Activated T-cell treated with anti-CD3 and anti-CD28 coated beads, Interleukin-2, amount 50 U/mL, for 4 hours (primary cell): ENCODE data around the gene ABCB11. TPM values are rescaled to one million over a fixed set of nuclear protein-coding genes. Genes with fewer than 3 reads are reported as not detected.
A peak's percentile ranks its signal among the peaks of the same experiment; 100 is the strongest.
"Not testable (repeated sequence)": the region's sequence is repeated elsewhere in the genome, so short reads cannot be mapped to it uniquely, and the experiment has no call there.

Experiments used
- ATAC-seq, 2 donors: fragments of 200-7000 bp; cut with Tn5 transposase; one replicate each; pipeline ENCODE4 v1.10.0; 2021
- DNase-seq: peaks from one replicate; pipeline ENCODE4 v3.0.0-alpha.2; 2020
- H3K27me3 Mint-ChIP-seq: one replicate; pipeline ENCODE4 v1.8.0; 2021; ENCODE audit warnings: low read depth, mixed read lengths
- H3K36me3 Mint-ChIP-seq: one replicate; pipeline ENCODE4 v1.8.0; 2022; ENCODE audit warnings: mixed read lengths; ENCODE audit not compliant: insufficient read depth
- H3K4me1 Mint-ChIP-seq: one replicate; pipeline ENCODE4 v1.8.0; 2021; ENCODE audit warnings: low read depth, mixed read lengths
- H3K4me3 Mint-ChIP-seq: one replicate; pipeline ENCODE4 v1.8.0; 2021; ENCODE audit warnings: mild to moderate bottlenecking, moderate library complexity, mixed read lengths
- H3K9me3 Mint-ChIP-seq: one replicate; pipeline ENCODE4 v1.8.0; 2021; ENCODE audit warnings: mixed read lengths
- total RNA-seq, 3 donors: library from RNA; stranded (reverse); gene quantifications; one replicate each; pipeline ENCODE4 v1.2.1, GENCODE V29; 2021

ABCB11 gene
- total RNA-seq, 3 donors from 2014 or later, result not detected

- H3K9me3 Mint-ChIP-seq, result peaks cover 22% of the 10 kb centered on the region
These were observed 23.5 kb upstream of the ABCB11 start for GRCh38 chr2:169054575-169054974.

GRCh38 chr2:169050476-169051240 is 19.5 kb upstream of the ABCB11 start:
- no peak overlapping the region for H3K4me3 Mint-ChIP-seq
- ATAC-seq (no peak), DNase-seq (no peak)
- peaks cover 2% of the 10 kb centered on the region for H3K36me3 Mint-ChIP-seq
- H3K4me1 Mint-ChIP-seq, result no peaks in the 10 kb centered on the region
- no peaks in the 10 kb centered on the region for H3K27me3 Mint-ChIP-seq
- H3K9me3 Mint-ChIP-seq, result peaks cover 13% of the 10 kb centered on the region

More at GRCh38 chr2:169054575-169054974, 23.5 kb upstream of the ABCB11 start:
- not testable (repeated sequence) for H3K4me1 Mint-ChIP-seq, ATAC-seq, H3K4me3 Mint-ChIP-seq, H3K36me3 Mint-ChIP-seq, H3K27me3 Mint-ChIP-seq, DNase-seq

GRCh38 chr2:169049142-169049541 is 18.0 kb upstream of the ABCB11 start:
- ATAC-seq (no peak), DNase-seq (no peak)
- H3K36me3 Mint-ChIP-seq, result no peaks in the 10 kb centered on the region

GRCh38 chr2:169047256-169048250 is 16.4 kb upstream of the ABCB11 start:
- H3K4me1 Mint-ChIP-seq, result no peaks in the 10 kb centered on the region
- no peak overlapping the region for H3K4me3 Mint-ChIP-seq
- H3K36me3 Mint-ChIP-seq, result no peaks in the 10 kb centered on the region
- DNase-seq, result no peak
- ATAC-seq, result no peak
- peaks cover 12% of the 10 kb centered on the region for H3K9me3 Mint-ChIP-seq
- H3K27me3 Mint-ChIP-seq, result peaks cover 2% of the 10 kb centered on the region

More at GRCh38 chr2:169049142-169049541, 18.0 kb upstream of the ABCB11 start:
- Mint-ChIP-seq H3K4me3 (no peak overlapping the region), H3K4me1 (no peaks in the 10 kb centered on the region), H3K9me3 (peaks cover under 1% of the 10 kb centered on the region), H3K27me3 (peaks cover 2% of the 10 kb centered on the region)

GRCh38 chr2:169046440-169047151 is 15.5 kb upstream of the ABCB11 start:
- peaks cover 21% of the 10 kb centered on the region for H3K9me3 Mint-ChIP-seq
- no peak for ATAC-seq

GRCh38 chr2:169042856-169043255 is 11.7 kb upstream of the ABCB11 start:
- no peak for ATAC-seq
- no peak overlapping the region for H3K4me3 Mint-ChIP-seq

More at GRCh38 chr2:169046440-169047151, 15.5 kb upstream of the ABCB11 start:
- H3K4me1 Mint-ChIP-seq, result no peaks in the 10 kb centered on the region
- peaks cover 2% of the 10 kb centered on the region for H3K27me3 Mint-ChIP-seq
- no peak for DNase-seq
- H3K4me3 Mint-ChIP-seq, result no peak overlapping the region
- no peaks in the 10 kb centered on the region for H3K36me3 Mint-ChIP-seq

GRCh38 chr2:169041594-169041993 is 10.5 kb upstream of the ABCB11 start:
- Mint-ChIP-seq H3K27me3 (peaks cover 2% of the 10 kb centered on the region), H3K36me3 (no peaks in the 10 kb centered on the region), H3K4me3 (no peak overlapping the region), H3K4me1 (peaks cover 6% of the 10 kb centered on the region), H3K9me3 (peaks cover 23% of the 10 kb centered on the region)
- DNase-seq, result no peak
- ATAC-seq, result no peak

More at GRCh38 chr2:169042856-169043255, 11.7 kb upstream of the ABCB11 start:
- Mint-ChIP-seq H3K9me3 (peaks cover 23% of the 10 kb centered on the region), H3K4me1 (peaks cover 4% of the 10 kb centered on the region), H3K27me3 (peaks cover 2% of the 10 kb centered on the region), H3K36me3 (no peaks in the 10 kb centered on the region)
- DNase-seq, result no peak

GRCh38 chr2:169039702-169040101 is 8.6 kb upstream of the ABCB11 start:
- H3K36me3 Mint-ChIP-seq, result no peaks in the 10 kb centered on the region

GRCh38 chr2:169038338-169038757 is 7.2 kb upstream of the ABCB11 start:
- H3K36me3 Mint-ChIP-seq, result no peaks in the 10 kb centered on the region
- H3K27me3 Mint-ChIP-seq, result no peaks in the 10 kb centered on the region
- peaks cover 21% of the 10 kb centered on the region for H3K9me3 Mint-ChIP-seq
- DNase-seq, result no peak
- H3K4me1 Mint-ChIP-seq, result peaks cover 13% of the 10 kb centered on the region
- ATAC-seq, result peak in 1 of 2 donors; percentile 54
- no peak overlapping the region for H3K4me3 Mint-ChIP-seq

More at GRCh38 chr2:169039702-169040101, 8.6 kb upstream of the ABCB11 start:
- H3K4me3 Mint-ChIP-seq, result no peak overlapping the region
- peaks cover 1% of the 10 kb centered on the region for H3K27me3 Mint-ChIP-seq
- peaks cover 6% of the 10 kb centered on the region for H3K4me1 Mint-ChIP-seq
- ATAC-seq, result no peak
- peaks cover 23% of the 10 kb centered on the region for H3K9me3 Mint-ChIP-seq
- no peak for DNase-seq

- no peak for DNase-seq
- ATAC-seq, result no peak
- peaks cover 13% of the 10 kb centered on the region for H3K4me1 Mint-ChIP-seq
- no peaks in the 10 kb centered on the region for H3K27me3 Mint-ChIP-seq
- H3K9me3 Mint-ChIP-seq, result peaks cover 11% of the 10 kb centered on the region
- no peaks in the 10 kb centered on the region for H3K36me3 Mint-ChIP-seq
- no peak overlapping the region for H3K4me3 Mint-ChIP-seq
These were observed 5.8 kb upstream of the ABCB11 start for GRCh38 chr2:169036736-169037440.

- Mint-ChIP-seq H3K4me1 (peaks cover 13% of the 10 kb centered on the region), H3K36me3 (no peaks in the 10 kb centered on the region), H3K27me3 (no peaks in the 10 kb centered on the region), H3K9me3 (peaks cover 6% of the 10 kb centered on the region), H3K4me3 (no peak overlapping the region)
- DNase-seq (no peak), ATAC-seq (no peak)
These were observed 4.8 kb upstream of the ABCB11 start for GRCh38 chr2:169035887-169036286.

GRCh38 chr2:169034984-169035544 is 3.9 kb upstream of the ABCB11 start:
- Mint-ChIP-seq H3K27me3 (no peaks in the 10 kb centered on the region), H3K4me3 (no peak overlapping the region), H3K9me3 (peaks cover 6% of the 10 kb centered on the region), H3K4me1 (peaks cover 13% of the 10 kb centered on the region), H3K36me3 (no peaks in the 10 kb centered on the region)
- no peak for DNase-seq
- no peak for ATAC-seq

- ATAC-seq (no peak), DNase-seq (no peak)
- H3K27me3 Mint-ChIP-seq, result no peaks in the 10 kb centered on the region
- peaks cover 11% of the 10 kb centered on the region for H3K4me1 Mint-ChIP-seq
- H3K4me3 Mint-ChIP-seq, result no peak overlapping the region
- peaks cover 6% of the 10 kb centered on the region for H3K9me3 Mint-ChIP-seq
- no peaks in the 10 kb centered on the region for H3K36me3 Mint-ChIP-seq
These were observed 3.1 kb upstream of the ABCB11 start for GRCh38 chr2:169034256-169034655.
